HAP-1 (cell line): ENCODE measurements around the gene NDUFAF8.

ENCODE experiments used
- DNase-seq, 2 experiments: peaks; one replicate each; pipeline ENCODE4 v3.0.0-alpha.2; 2016 to 2020; ENCODE audit warnings: low spot score in 2 of 2
- H3K27me3 ChIP-seq: fragments of 250-450 bp; sonication (Bioruptor Pico); 2 replicates; pipeline ENCODE4 v1.5.1; 2020; ENCODE audit warnings: low read depth, mild to moderate bottlenecking, moderate library complexity
- H3K36me3 ChIP-seq: fragments of 250-450 bp; sonication (Bioruptor Pico); replicated peaks from 2 replicates; pipeline ENCODE4 v1.5.1; 2020; ENCODE audit warnings: mild to moderate bottlenecking
- H3K4me1 ChIP-seq: fragments of 250-450 bp; sonication (Bioruptor Pico); 2 replicates; pipeline ENCODE4 v1.5.1; 2020; ENCODE audit warnings: mild to moderate bottlenecking
- H3K4me3 ChIP-seq: fragments of 250-450 bp; sonication (Bioruptor Pico); 2 replicates; pipeline ENCODE4 v1.5.1; 2020; ENCODE audit warnings: mild to moderate bottlenecking, moderate library complexity
- H3K9me3 ChIP-seq: fragments of 250-450 bp; sonication (Bioruptor Pico); 2 replicates; pipeline ENCODE4 v1.5.1; 2020; ENCODE audit warnings: mild to moderate bottlenecking, moderate library complexity
- in situ Hi-C: fragments of 300-500 bp; cut with MboI; formaldehyde crosslinking; loops from 3 replicates; pipeline ENCODE4 v1.14.3; 2020; ENCODE audit warnings: low sequenced_read_pairs, inconsistent platforms, mixed read lengths

The NDUFAF8 gene

DNA sequence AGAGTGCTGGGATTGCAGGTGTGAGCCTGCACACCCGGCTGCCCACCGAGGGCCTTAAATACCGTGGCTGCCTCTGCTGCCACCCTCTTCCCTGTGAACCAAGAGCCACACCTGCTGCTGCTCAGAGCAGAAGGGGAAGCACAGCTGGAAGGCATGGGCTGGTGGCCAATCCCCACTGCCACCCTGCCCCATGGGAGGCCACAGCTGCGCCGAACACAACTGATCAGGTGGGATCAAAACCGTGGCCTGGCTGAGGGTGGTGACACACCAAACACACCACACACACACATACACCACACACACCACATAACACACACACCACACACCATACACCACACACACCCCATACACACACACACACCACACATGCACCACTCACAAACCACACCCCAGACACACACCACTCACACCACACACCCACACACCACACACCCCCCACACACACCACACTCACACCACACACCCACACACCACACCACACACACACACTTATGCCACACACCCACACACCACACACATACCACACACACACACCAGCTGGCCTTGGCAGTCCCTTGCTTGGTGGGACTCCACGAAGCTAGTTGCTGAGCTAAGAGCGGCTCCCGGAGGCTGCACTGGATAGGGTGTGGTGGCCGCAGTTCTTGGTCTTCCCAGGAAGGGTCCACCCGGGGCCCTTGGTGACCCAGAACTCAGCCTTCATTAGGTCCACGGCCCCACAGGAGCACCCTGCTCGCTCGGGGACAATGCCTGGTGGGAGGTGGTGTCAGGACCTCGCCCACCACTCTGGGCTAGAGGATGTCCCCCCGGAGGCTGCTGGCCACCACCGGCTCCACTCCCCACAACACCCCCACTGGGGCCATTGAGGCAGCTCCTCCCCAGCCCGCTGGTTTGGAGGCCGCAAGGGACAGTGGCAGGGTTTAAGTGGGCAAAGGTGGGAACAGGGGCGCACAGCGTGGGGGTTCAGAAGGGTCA is 31.2 kb upstream of the NDUFAF8 start:
- Histone ChIP-seq H3K36me3 (no peaks in the 10 kb centered on the region; the same call in 1 of the 2 replicates), H3K27me3 (no peaks in the 10 kb centered on the region), H3K4me1 (no peaks in the 10 kb centered on the region), H3K4me3 (no peak overlapping the region), H3K9me3 (no peaks in the 10 kb centered on the region)
- in situ Hi-C loops: no loop called here
- no peak for DNase-seq

DNA sequence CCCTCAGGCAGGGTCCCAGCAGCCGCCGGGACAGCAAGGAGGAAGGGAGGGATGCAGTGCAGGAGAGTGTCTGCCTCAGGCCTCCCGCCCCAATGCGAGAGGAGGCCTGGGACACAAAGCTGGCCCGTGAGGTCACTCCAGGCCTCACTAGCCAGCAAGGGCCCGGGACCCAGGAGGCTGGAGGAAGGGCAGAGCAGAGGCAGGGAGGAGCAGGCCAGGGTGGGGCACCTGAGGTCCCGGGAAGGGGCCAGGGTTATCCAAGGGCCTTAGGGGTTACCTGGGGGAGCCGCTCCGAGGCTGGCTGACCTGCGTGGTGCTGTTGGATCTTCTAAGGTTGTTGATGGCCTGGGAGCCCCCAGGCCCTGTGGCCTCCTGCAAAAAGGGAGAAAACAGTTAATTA is 30.5 kb upstream of the NDUFAF8 start:
- no peak for DNase-seq
- in situ Hi-C loops: no loop called here
- no peaks in the 10 kb centered on the region for H3K4me1 ChIP-seq
- no peaks in the 10 kb centered on the region; the same call in 1 of the 2 replicates for H3K36me3 ChIP-seq
- H3K27me3 ChIP-seq: no peaks in the 10 kb centered on the region
- no peak overlapping the region for H3K4me3 ChIP-seq
- no peaks in the 10 kb centered on the region for H3K9me3 ChIP-seq

DNA sequence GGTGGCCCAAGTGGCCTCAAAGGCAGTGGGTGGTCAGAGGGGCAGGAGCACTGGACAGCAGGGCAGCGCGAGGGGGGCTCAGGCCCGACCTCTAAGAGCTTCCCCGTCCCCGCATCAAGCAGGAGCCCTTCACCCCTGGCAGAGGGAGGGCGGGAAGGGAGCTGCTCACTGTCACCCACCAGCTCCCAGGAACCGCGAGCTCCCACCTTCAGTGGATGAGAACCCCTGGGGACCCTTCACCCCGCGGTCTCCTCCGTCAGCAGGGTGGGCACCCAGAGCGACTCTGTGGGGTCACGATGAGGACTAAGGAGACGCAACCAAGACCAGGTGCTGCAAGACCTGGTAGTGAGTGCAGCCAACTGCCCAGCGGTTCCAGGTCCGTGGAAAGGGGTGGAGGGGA is 30.0 kb upstream of the NDUFAF8 start:
- Histone ChIP-seq H3K9me3 (no peaks in the 10 kb centered on the region), H3K27me3 (no peaks in the 10 kb centered on the region), H3K4me1 (no peaks in the 10 kb centered on the region), H3K4me3 (no peak overlapping the region), H3K36me3 (no peaks in the 10 kb centered on the region; the same call in 1 of the 2 replicates)
- DNase-seq: no peak
- in situ Hi-C loops: no loop called here

DNA sequence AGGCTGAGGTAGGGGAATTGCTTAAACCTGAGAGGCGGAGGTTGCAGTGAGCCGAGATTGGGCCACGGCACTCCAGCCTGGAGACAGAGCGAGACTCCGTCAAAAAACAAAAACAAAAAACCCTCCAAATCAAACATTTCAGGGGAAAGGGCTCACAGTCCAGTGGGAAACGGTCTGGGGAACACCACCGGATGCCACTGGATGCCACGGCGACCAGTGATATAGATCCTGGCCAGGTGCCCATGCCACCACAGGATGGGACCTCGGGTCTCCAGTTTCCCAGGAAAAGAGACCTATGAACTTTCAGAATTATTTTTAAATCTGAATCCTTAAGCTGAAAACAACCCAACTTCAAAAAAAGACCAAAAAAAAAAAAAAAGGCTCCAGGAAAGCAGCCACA is 28.7 kb upstream of the NDUFAF8 start:
- no peak for DNase-seq
- in situ Hi-C loops: no loop called here
- H3K9me3 ChIP-seq: no peaks in the 10 kb centered on the region
- no peaks in the 10 kb centered on the region; the same call in 1 of the 2 replicates for H3K36me3 ChIP-seq
- H3K4me3 ChIP-seq: no peak overlapping the region
- H3K4me1 ChIP-seq: no peaks in the 10 kb centered on the region
- H3K27me3 ChIP-seq: no peaks in the 10 kb centered on the region

DNA sequence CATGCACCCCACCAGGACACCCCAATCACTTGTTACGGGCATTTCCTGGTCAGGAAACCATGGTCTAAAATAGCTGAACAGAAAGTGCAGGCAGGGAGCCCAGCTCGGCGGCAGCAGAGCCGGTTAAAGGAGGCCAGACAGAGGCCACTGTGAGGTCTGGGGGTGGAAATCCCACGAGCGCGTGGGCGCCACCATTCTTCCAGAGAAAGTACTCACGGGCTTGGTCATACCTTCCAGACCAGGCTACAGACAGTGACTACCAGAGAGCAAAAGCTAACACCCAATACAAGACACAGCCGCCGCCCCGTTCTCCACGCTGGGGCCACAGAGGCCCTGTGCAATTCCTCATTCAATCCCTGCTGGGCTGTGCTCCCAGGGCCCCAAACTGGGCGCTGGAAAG is 28.2 kb upstream of the NDUFAF8 start:
- H3K27me3 ChIP-seq: no peaks in the 10 kb centered on the region
- DNase-seq: no peak
- in situ Hi-C loops: no loop called here
- no peak overlapping the region for H3K4me3 ChIP-seq
- H3K4me1 ChIP-seq: no peaks in the 10 kb centered on the region
- no peaks in the 10 kb centered on the region; the same call in none of the 2 replicates for H3K36me3 ChIP-seq
- no peaks in the 10 kb centered on the region for H3K9me3 ChIP-seq

DNA sequence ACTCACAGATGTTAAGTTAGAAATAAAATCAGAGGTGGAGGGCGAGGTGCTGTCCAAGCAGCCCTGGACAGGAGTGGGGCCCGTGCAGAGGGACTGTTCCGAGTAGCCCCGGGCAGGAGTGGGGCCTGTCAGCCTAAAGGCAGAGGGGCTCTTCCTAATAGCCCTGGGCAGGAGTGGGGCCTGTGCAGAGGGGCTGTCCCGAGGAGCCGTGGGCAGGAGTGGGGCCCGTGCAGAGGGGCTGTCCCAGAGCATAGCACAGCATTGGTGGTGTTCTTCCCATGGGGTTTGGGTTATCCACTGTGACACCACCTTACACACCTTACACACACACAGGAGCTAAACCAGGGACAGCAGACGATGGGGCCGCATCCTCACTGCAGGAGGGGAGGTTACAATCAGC is 26.8 kb upstream of the NDUFAF8 start:
- in situ Hi-C loops: no loop called here
- DNase-seq: no peak
- Histone ChIP-seq H3K36me3 (no peaks in the 10 kb centered on the region; the same call in none of the 2 replicates), H3K9me3 (no peaks in the 10 kb centered on the region), H3K4me1 (no peaks in the 10 kb centered on the region), H3K27me3 (no peaks in the 10 kb centered on the region), H3K4me3 (no peak overlapping the region)

DNA sequence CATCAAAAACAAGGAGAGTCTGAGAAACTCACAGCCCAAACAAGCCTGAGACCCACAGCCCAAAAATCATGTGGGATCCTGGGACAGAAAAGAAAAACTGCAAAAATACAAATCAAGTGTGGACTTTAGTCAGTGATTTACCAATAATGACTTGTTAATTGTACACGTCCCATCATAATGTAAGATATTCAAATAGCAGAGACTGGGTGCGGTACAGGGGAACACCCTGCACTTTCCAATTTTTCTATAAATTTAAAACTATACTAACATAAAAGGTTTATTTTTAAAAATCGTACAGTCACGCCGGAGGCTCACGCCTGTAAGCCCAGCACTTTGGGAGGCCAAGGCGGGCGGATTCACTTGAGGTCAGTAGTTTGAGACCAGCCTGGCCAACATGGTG is 25.1 kb upstream of the NDUFAF8 start:
- Histone ChIP-seq H3K4me1 (no peaks in the 10 kb centered on the region), H3K4me3 (no peak overlapping the region), H3K27me3 (no peaks in the 10 kb centered on the region), H3K36me3 (no peaks in the 10 kb centered on the region; the same call in 1 of the 2 replicates), H3K9me3 (no peaks in the 10 kb centered on the region)
- DNase-seq: no peak
- in situ Hi-C loops: no loop called here

DNA sequence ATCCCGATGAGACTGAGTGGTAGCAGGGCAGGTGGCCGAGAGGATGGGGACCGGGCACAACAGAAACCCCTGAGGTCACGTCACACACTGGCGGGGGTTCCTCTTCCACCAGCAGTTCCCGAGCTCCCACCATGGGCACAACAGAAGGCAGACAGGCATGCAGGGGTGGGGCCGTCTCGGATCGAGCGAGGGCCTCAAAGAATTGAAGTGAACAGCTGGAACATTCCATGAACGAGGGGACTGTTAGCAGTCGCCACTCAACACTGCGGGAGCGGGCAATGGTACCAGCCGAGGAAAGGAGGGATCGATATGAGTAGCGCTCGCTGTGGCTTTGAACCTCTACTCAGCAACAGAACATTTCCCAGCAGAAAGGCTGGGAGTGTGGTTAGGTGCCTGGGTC is 21.6 kb upstream of the NDUFAF8 start:
- no peak for DNase-seq
- H3K9me3 ChIP-seq: no peaks in the 10 kb centered on the region
- in situ Hi-C loops: no loop called here
- H3K27me3 ChIP-seq: no peaks in the 10 kb centered on the region
- no peak overlapping the region for H3K4me3 ChIP-seq
- no peaks in the 10 kb centered on the region for H3K4me1 ChIP-seq
- H3K36me3 ChIP-seq: no peaks in the 10 kb centered on the region; the same call in 1 of the 2 replicates

DNA sequence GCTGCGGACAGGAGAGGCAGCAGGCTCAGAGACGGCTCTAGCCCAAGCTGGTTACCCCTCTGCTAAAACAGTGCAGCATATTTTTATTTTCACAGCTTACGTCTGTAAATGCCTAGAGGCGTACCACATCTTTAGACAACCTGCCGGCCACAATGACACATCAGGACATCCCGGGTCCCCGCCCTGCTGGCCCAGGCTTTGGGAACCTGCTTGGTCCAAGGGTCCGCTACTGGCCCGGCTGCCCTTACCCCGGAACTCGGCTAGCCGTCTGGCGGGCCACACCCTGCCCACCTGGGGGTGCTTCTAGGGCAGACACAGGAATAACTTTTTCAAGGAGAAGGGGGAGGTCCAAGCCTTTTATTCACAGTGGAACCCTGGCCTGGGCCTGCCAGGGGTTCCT is 20.7 kb upstream of the NDUFAF8 start:
- no peaks in the 10 kb centered on the region for H3K9me3 ChIP-seq
- in situ Hi-C loops: no loop called here
- H3K27me3 ChIP-seq: no peaks in the 10 kb centered on the region
- no peak for DNase-seq
- no peaks in the 10 kb centered on the region; the same call in 1 of the 2 replicates for H3K36me3 ChIP-seq
- H3K4me1 ChIP-seq: peaks cover 3% of the 10 kb centered on the region
- no peak overlapping the region for H3K4me3 ChIP-seq

DNA sequence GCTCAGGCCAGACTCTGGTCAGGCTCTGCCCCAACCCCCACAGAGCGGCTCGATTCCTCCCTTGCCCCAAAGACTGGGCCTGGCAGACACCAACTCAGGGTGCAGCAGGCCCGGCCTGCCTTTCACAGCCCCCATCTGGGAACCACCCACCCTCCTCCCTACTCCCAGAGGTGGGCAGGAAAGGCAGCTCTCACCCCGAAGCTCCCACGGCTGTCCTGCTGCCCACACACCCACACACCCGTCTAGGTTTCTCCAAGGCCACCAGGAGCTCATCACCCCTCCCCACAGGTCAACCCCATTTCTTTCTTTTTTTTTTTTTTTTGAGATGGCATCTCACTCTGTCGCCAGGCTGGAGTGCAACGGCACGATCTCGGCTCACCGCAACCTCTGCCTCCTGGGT is 20.1 kb upstream of the NDUFAF8 start:
- in situ Hi-C loops: no loop called here
- Histone ChIP-seq H3K4me3 (no peak overlapping the region), H3K9me3 (no peaks in the 10 kb centered on the region; the same call in 1 of the 2 replicates), H3K36me3 (no peaks in the 10 kb centered on the region; the same call in 1 of the 2 replicates), H3K27me3 (no peaks in the 10 kb centered on the region), H3K4me1 (peaks cover 6% of the 10 kb centered on the region)
- DNase-seq: no peak

DNA sequence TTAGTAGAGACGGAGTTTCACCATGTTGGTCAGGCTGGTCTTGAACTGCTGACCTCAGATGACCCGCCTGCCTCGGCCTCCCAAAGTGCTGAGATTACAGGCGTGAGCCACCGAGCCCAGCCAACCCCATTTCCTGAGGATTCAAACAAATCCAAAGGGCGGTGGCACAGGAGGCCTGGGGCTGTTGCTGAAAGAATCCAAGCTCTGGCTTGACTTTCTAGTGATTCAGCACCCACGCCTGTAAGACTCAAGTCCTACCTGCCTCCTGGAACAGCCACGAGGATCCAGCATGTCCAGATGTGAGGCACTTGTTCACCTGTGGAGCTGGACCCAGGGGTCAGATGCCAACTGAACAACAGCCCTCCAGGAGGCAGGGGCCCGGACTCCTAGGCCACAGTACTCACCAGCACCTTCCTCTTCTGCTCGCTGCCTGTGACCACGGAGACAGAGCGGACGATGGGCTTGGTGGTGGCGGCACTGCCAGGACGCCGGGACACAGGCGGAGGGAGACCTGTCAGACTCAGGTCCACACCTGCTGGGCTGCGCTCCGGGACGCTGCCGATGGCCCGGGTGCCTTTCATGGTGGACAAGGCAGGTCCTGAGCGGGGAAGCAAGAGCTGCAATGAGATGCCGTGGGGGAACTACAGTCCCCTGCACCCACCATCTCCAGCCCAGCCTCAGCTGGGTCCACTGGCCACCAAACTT is 19.5 kb upstream of the NDUFAF8 start:
- in situ Hi-C loops: no loop called here
- H3K36me3 ChIP-seq: no peaks in the 10 kb centered on the region; the same call in 1 of the 2 replicates
- H3K27me3 ChIP-seq: no peaks in the 10 kb centered on the region
- H3K4me1 ChIP-seq: peaks cover 6% of the 10 kb centered on the region
- H3K9me3 ChIP-seq: no peaks in the 10 kb centered on the region; the same call in 1 of the 2 replicates
- DNase-seq: no peak
- no peak overlapping the region for H3K4me3 ChIP-seq

DNA sequence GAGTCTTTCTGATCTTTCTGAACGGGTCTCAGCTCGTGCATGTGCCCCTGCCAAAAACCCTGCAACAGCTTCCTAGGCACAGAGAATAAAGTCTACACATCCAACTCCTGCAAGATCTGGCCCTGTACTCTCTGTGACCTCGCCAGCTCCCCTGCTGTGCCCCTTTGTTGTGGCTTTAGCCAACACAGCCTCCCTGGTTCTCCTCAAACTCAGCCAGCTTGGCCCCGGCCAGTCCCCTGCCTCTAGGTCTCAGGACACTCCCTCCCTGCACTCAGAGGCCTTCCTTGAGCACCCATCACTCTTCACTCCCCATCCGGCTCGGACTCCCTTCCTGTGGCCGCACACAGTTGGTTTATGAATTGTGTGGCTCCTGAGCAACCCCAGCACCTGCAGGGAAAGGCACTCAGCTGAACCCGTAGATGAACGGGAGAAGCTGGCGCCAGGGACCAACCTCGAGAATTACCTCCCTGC is 17.7 kb upstream of the NDUFAF8 start:
- no peaks in the 10 kb centered on the region for H3K27me3 ChIP-seq
- H3K4me3 ChIP-seq: peak overlapping the region; percentile 55

DNA sequence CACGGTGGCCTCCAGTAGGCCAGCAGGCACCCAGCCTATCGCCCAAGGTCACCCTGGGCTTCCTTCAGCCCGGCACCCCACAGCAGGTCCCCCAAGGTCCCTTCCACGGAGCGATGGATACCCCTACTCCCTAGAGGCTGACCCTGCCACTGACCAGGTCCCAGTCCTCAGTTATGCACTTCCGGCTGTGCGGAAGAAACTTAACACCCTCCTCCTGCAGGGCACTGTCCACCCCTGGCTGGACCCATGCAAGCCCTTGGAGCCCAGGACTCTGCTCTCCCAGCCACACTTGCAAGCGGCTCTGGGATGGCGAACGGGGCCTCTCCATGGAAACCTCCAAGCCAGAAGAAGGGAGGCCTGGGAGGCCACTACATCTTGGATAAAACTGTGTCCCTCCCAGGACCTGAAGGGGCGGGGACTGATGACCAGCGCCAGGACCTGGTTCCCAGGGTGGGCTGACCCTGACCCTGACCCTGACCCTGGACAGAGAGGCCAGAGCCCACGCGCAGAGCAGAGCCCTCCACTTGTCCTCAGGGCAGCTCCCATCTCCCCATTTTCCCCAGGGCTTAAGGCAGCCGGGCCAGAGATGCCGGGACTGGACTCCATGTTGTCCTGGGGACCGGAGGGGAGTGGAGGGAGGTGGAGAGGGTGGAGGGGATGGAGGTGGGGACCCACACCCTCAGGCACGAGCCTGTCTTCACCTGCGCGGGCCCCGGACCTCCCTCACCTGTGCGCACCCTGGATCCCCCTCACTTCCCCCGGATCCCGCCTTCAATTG is 17.1 kb upstream of the NDUFAF8 start:
- Histone ChIP-seq H3K36me3 (no peaks in the 10 kb centered on the region; the same call in 1 of the 2 replicates), H3K4me1 (peaks cover 6% of the 10 kb centered on the region), H3K4me3 (peak overlapping the region; percentile 55), H3K27me3 (no peaks in the 10 kb centered on the region), H3K9me3 (peaks cover 2% of the 10 kb centered on the region; the same call in 1 of the 2 replicates)
- in situ Hi-C loops: no loop called here
- DNase-seq: no peak

More for the DNA sequence above, 17.7 kb upstream of the NDUFAF8 start:
- peak in 1 of 2 experiments; percentile 40 for DNase-seq
- Histone ChIP-seq H3K36me3 (no peaks in the 10 kb centered on the region; the same call in 1 of the 2 replicates), H3K9me3 (peaks cover 2% of the 10 kb centered on the region; the same call in 1 of the 2 replicates), H3K4me1 (peaks cover 6% of the 10 kb centered on the region)
- in situ Hi-C loops: no loop called here
